GM19240 (cell line): ENCODE measurements around the gene PRDX3.

ENCODE experiments used
- DNase-seq: peaks from one replicate; pipeline ENCODE4 v3.0.0; 2011; ENCODE audit warnings: low spot score; ENCODE audit not compliant: insufficient read length

The PRDX3 gene

DNA sequence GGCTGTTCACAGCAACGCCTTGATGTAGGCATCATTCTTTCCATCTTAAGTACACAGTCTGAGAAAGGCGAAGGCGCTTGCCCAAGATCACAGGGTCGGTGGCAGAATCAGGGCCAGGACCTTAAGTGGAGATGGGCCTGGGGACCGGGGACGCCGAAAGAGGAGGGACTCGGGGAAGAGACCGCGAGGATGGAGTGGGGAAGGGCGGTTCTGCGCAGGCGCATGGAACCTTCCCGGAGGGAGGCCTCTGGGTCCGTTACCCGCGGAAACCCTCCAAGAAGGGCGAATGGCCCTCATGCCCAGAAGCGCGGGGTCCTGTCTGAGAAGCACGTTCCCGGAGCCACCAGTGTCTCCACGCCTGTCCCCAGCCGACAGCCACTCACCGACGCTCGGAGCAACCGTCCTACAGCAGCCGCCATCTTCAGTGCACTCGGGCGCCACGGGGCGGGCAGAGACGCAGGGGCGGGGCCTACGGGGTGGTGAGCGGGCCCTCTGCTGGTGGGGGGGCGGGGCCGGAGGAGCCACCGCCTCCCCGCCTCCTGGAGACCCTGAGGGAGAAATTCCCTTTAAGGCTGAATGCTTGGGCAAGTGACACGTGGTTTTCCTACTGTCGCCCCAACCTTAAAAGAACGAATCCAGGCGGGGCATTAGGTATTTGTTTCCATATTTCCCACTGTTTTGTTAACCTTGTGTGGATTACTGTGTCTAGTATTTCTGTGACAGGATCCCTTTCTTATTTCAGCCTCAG lies at the start of gene PRDX3:
PRDX3 (minus strand) TSS at position 441 of the 748 bp plus-strand sequence; CDS start at position 419, 22 bp downstream.
- peak; percentile 79 for DNase-seq

DNA sequence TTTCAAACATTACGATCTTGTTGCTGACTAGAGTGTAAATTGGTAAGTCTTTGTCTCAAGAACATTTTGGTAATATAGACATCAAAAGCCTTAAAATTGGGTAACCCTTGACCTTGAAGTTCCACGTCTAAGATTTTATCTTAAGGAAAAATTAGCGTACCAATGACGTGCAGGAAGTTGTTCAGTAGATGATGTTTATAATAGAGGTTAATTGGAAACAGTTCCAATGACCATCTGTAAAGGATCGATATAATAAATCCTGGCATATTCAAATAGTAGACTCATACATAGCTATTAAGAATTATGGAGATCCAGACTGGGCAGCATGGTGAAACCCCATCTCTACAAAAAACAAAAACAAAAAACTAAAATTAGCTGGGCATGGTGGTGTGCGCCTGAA lies 49.2 kb upstream of the PRDX3 start:
- DNase-seq, result no peak

DNA sequence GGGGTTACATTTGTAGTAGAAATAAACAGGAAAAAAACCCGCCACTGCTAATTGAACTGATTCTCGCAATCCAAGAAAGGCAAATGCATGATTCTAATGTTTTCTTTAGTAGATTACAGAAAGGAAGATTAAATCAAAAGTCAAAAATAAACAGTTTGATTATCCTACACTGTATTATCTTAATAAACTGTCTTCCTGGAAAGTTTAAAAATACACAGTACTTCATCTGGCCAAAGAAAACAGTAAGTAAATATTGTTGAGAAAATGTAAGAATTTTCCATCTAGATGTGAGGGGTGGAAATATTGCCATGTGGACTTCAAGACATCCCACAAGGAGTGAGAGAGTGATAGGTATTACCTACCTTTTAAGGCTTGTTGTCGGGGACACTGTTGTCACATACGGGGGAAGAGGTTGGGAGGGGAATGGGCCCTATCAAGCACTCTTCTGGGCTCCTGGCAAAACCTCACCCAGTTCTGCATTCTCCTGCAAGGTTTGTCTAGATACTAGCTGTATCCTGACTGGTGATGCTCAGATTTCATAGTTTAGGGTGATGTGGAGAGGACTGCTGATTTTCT lies 46.6 kb upstream of the PRDX3 start:
- no peak for DNase-seq

DNA sequence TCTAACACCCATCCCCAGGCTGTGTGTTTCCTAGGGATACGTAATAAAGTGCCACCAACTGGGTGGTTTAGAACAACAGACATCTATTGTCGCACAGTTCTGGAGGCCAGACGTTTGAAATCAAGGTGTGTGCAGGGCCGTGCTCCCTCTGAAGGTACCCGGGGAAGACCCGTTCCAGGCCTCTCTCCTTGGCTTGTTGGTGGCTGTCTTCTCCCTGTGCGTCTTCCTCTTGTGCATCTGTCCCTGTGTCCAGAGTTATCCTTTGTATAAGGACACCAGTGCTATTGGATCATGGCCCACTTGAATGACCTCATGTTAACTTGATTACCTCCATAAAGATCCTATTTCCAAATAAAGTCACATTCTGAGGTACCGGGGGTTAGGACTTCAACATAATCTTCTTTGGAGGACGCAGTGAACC lies 44.4 kb upstream of the PRDX3 start:
- no peak for DNase-seq

DNA sequence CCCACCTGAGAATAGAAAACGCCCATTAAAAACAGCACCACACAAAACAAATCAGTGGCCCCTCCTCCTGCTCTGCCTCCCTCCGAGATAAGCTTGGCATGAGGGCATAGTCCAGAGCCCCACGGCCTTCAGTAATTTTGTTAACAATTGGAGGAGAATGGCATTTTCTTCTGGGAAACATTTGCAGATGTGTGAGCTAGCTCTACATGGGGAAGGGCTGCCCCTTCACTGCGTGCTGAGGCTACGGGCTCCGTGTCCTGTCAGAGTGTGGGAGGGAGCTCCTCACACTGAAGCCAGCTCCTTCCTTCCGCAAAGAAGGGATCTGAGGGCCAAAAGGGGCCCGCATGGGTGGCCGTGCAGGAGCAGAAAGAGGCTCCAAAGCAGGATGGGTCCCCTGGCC lies 43.9 kb upstream of the PRDX3 start:
- no peak for DNase-seq

DNA sequence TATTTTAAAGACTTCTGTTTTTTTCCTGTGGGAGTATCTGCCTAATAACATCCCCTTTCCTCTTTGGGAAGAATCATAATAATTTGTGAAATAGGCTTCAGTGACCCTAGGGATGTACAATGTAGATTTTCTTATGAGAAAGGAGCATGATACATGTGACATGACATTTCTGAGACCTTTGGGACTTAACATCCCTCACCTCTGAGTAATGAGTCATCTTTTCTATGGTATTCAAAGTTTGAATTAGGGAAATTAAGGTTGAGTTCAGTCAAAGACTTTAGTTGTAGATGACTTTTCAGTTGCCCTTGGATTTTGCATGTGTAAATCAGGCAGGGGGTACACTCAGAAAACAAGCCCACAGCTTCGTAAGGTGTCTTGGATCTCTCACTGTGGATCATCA lies 43.1 kb upstream of the PRDX3 start:
- no peak for DNase-seq

DNA sequence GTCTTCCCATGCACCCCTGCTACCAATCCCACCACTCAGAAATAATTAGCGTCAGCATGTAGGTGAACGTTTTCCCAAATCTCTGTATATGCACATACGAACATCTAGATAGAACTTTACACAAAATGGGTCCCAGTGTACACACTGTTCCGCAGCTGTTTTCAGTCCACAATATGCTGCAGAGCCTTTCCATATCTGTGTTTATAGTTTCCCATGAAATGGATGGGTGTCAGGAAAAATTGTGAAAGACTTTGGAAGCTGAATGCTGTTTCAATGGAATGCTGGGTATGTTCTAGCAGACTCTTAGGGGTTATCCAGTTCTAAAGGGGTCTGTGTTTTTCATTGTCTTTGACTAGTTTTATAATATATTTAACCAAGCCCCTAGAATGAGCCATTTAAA lies 42.6 kb upstream of the PRDX3 start:
- no peak for DNase-seq

DNA sequence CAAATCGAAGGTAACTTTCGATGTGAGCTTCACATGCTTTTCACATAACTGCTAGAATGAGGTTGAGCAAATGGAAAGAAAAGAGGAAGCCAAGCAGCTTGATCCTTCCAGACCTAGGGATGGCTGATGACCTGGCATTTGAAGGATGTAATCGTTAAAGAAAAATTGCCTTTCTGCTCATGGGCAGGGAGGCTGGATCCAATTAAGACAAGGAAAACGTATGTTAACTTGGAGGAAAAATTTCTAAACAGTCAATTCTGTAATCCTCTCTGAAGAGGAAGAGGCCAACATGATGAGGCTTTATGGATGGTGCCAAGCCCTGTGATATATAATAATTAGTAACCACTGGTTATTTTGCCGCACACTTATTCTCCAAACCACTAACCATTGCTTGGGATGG lies 41.3 kb upstream of the PRDX3 start:
- DNase-seq, result no peak

DNA sequence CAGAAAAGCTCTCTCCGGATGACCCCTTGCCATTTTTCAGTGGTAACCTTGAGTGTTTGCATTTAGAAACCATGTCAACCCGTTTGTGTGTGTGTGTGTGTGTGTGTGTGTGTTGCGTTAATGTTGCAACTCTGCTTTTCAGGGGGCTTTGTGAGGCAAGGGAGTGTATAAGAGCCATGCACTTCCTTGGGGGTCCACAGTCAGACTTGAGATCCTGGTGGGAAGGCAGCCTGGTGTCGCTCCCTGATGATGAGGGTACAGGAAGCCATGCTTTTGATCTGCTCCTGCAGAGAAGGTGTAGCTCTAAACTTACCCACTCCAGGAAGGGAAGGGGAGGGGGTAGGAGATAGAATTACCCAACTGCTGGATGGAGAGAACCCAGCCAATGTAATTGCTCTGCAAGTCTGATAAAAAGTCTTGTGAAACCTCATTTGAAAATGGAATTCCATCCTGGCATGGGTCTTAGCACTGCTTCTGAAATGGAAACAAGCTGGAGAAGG lies 39.4 kb upstream of the PRDX3 start:
- DNase-seq, result no peak

DNA sequence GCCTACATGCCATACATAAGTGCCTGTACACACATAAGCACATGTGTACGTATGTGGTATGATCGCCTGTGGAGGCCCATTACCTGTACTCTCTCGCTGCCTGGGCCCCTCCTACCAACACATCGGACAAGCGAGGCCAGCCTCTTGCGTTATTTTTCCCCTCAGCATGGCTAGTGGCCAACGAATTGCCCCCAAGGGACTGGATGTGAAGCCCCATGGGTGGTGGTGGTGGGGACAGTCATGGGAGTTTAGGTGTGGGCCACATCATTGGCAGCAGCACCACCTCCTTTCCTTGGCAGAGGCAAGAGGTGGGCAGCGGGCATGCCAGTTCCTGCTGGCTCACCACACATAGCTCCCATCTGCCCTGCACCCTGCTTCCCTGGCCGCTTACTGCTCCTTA lies 38.8 kb upstream of the PRDX3 start:
- no peak for DNase-seq

DNA sequence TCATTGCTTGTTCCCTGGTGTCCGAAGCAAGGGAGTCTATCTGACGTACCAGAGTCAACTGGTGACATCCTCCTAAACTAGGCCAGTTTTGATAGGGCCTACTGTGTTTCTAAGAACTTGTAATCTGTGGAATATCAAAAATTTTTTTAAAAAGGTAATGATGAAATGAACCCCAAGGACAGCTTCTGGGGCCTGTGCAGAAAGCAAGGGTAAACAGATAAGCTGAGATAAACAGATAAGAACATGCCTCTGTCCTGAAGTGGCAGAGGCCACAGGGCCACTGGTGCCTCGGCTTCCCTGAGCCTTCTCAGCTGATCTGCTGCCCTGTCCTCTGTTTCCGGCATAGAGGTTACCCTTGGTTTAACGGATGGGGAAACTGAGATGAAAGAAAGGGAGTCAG lies 37.5 kb upstream of the PRDX3 start:
- no peak for DNase-seq

DNA sequence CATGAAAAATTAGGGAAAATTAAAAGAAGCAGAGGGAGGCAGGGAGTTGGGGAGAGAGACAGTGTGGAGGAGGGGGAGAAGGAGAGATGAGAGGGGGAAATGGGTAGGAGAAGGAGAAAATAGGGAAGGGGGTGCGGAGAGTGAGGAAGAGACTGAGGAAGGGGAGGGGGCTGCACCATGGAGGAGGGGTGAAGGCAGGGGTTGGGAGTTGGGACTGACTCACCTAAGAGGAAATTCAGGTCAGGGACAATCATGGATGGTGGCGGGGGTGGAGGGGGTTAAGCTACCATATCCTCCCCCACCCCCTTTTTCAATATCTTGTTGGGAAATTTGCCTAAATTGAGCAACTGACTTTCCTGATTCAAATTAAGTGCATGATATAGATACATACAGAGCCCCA lies 36.8 kb upstream of the PRDX3 start:
- no peak for DNase-seq

DNA sequence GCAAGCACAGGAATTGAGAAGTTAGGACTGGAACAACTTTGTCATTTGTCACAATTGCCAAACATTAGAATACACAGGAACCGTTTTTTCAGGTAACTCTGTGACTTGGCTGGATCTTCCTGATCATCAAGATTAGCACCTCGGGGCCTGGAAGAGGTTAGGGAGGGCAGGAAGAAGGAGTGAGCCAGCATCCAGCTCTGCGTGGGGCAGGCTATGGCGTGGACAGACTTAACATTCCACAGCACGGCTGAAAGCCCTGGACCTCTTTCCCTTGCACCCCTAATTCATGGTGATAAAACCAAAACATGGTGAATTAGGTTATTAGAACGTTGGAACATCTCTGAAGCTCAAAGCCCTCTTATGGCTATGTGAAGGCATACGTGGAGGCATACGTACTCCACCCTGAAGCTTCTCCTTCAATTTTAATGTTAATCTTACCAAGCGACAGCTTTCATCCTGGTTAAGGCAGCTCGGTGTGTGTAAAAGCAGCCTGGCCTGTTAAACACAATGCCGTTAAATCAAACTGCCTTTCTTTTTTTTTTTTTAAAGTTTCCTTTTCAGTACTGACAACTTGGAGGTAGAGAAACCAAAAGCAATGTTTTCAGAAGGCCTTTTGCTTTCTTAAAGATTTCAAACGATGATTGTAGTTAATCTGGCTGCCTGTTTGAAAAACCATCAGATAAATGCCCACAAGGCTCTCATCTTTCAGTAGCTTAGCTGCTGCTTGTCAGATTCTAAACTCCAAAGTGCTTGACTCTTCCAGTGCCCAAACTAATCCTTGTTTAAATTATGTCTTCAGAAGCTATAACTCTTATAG lies 33.2 kb upstream of the PRDX3 start:
- DNase-seq, result no peak

DNA sequence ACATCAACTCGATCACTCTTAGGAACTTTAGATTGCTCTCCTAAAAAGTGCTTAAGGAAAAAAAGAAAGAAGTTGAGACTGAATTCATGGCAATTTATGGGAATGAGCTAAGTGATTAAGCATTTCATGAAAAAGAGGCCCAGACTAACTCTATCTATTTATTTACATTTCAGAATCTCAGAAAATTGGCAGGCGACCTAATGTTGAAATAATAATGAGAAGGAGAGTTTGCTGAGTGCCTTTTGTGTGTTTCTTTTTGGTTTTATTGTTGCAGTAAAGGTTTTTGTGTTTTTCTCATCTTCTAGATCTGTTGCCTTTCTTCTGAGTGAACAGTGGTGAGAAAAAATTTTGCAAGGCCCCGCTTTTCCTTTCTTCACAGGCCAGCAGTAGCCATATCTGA lies 32.6 kb upstream of the PRDX3 start:
- DNase-seq, result no peak

DNA sequence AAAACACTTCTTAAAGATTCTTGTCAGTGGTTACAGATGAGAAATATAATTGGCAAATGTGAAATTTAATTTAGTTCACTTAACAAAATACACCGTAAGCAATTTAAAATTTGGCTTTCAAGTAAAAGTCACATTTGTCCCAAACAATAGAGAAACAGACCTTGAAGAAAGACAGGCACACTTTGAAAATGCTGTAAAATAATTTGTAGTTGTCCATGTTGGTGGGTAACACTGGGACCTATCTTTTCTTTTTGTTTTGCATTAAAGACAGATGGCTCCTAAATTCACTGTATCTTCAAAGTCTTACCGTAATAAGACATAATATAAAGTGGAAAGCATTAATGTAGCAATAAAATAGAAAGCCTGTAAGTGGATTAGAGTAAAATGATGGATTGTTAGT lies 32.0 kb upstream of the PRDX3 start:
- no peak for DNase-seq

DNA sequence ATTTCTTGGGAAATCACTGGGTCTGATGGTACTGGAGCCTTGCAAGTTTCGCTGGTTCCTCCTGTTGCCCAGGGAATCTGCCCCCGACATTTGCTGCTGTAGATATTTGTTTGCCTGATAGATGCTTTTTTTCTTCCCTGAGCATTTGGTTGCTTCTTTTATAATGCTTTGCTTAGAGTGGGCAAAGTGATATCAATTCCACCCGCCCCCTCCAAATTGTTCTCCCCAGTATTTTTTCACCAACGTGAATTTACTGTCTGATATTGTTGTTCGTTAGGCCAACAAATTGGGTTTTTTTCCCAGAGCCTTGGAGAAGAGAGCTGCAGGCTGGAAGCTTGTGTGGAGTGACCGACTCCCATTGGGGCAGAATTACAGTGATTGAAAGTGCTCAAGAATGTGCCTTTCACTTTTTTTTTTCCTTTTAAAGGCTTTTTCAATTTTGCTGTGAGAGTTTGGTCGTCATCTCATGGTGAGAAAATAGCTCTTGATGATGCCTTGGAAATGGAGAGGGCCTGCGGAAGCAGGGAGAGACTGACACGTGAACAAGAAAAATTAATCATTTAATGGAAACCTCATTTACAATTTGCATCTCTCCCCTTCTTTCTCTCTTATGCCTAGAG lies 31.2 kb upstream of the PRDX3 start:
- no peak for DNase-seq

DNA sequence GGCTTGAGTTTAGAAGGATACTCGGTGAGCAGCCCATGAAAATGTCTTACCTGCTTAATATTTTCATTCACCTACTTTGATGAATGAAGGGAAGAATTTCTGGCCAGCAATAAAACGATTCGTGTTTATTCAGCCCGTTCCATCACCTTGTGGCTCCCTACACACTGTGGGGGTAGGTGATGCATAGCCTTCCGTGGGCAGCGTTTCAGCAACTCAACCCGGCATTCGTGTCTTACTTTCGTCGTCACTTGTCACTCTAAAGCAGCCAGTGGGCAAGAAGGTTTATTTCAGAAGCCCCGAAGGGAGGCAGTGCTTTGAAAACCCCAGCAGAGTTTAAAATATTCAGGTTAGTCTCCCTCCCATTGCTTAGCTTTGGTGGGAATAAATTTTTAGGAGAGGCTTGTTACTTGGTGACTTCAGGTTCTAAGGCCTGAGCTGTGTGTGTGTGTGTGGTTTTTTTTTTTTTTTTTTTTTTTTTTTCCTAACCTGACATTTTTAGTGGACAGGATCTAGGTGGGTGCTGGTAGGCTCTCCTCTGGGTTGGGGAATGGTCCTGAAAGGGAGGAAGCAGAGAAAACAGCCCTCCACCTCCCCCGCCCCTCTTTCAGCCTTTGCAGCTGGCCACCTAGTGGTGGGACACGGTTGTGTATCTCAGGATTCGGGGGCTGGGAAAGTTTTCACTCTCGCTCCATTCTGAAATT lies 30.6 kb upstream of the PRDX3 start:
- DNase-seq, result no peak

DNA sequence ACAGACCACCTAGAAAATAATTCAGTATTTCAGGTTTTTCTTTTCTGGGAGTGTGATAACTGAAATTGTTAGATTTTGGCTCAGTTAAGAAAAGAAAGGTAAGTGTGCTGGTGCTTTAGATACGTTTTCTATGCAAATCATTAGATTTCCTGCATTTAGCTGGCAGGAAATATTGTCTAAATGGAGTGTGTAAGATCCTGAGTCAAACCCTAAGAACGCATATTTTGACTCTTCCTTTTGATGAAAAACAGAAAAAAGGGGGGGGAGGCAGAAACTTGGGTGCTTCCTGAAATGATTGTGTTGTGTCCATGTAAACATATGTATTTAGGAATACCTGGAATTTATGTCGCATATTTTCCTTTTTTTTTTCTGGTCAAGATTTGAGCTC lies 29.9 kb upstream of the PRDX3 start:
- no peak for DNase-seq

DNA sequence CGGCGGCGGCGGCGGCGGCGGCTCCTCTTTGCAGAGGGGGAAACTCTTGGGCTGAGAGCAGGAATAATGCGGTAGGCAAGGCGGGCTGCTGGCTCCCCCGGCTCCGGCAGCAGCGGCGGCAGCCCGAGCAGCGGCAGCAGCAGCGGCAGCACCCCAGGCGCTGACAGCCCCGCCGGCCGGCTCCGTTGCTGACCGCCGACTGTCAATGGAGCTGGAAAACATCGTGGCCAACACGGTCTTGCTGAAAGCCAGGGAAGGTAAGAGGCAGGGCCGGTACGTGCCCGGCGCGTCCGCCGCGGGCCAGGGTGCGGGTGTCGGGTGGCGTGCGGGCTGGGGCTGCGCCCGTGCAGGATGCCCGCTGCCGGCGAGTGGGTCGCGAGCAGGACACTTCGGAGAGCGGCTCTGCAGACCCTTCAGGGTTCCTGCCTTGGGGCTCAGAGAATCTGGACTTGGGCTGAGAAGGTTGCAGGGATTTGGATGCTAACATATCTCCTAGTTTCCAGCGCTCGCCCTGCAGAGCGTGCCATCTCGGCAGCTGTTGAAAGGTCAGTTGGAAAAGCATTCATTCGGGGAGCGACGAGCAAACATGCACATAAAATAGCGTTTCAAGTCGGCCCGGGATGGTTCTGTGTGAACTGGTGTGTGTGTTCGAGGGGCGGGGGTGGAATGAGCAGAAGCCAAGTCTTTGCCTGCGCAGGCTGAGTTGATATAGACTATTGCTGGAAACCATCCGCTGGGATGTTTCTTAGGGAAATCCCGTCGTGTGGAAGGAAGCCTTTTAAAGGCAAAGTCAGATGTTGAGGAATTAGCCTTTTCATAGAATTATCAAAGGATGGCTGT lies 29.3 kb upstream of the PRDX3 start:
- no peak for DNase-seq

DNA sequence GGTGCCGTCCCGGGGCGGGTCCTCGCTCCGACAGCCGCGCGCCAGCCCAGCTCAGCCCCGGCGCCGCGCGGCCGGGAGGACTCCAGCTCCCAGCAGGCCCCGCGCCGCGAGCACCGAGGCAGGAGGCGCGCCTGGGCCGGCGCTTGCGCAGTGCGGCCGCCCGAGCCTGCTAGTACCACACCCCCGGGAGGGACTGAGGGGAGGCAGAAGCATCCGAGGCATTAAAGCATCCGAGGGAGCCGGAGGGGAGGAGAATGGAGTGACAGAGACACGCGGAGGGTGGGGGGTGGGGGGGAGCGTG lies 28.7 kb upstream of the PRDX3 start, which contains the start of gene GRK5:
GRK5 (plus strand) TSS at position 206 of the 301 bp plus-strand sequence. CDS start 347 bp downstream, outside the sequence.
- peak; percentile 85 for DNase-seq
